Stimulated activated CD8-positive, alpha-beta memory T cell treated with anti-CD3 and anti-CD28 coated beads, Interleukin-15, amount 100 ng/mL, for 24 hours (primary cell): ENCODE results near the gene IL23A.

Experiments used
- DNase-seq: peaks from one replicate; pipeline ENCODE4 v3.0.0-alpha.2; 2020; ENCODE audit warnings: low read depth

The IL23A gene

GRCh38 chr12:56361487-56362129 is 22.9 kb downstream of the IL23A start:
- no peak for DNase-seq

GRCh38 chr12:56362130-56363059 is 23.7 kb downstream of the IL23A start, which contains the start of gene APOF:
Gene APOF (minus strand): TSS chr12:56362857. CDS start chr12:56362745, 112 bp downstream.
- DNase-seq = no peak

- DNase-seq = no peak
Observed at GRCh38 chr12:56366948-56367347, 28.3 kb downstream of the IL23A start.

GRCh38 chr12:56373515-56373914 is 34.8 kb downstream of the IL23A start:
- no peak for DNase-seq

GRCh38 chr12:56374726-56375597 is 36.3 kb downstream of the IL23A start:
- no peak for DNase-seq

GRCh38 chr12:56375598-56376434 is 37.1 kb downstream of the IL23A start:
- DNase-seq = no peak

- DNase-seq = no peak
Observed at GRCh38 chr12:56377310-56377988, 38.8 kb downstream of the IL23A start.

GRCh38 chr12:56377989-56378316 is 39.3 kb downstream of the IL23A start:
- DNase-seq = no peak

GRCh38 chr12:56382611-56383010 is 43.9 kb downstream of the IL23A start:
- DNase-seq = no peak

GRCh38 chr12:56385873-56386272 is 47.2 kb downstream of the IL23A start:
- DNase-seq = no peak

- no peak for DNase-seq
Observed at GRCh38 chr12:56387152-56387736, 48.6 kb downstream of the IL23A start.

GRCh38 chr12:56389412-56389811 is 50.7 kb downstream of the IL23A start:
- DNase-seq = no peak
